Esophagus mucosa (tissue), 1 donor: Measurements from ENCODE around the gene ENAH. TPM values are rescaled to one million over a fixed set of nuclear protein-coding genes. Genes with fewer than 3 reads are reported as not detected.
"Not testable (repeated sequence)": the region's sequence is repeated elsewhere in the genome, so short reads cannot be mapped to it uniquely, and the experiment has no call there.

Experiments
- ATAC-seq: fragments of 200-7000 bp; cut with Tn5 transposase; one replicate; pipeline ENCODE4 v1.9.1; 2020
- total RNA-seq: library from RNA; stranded (reverse); gene quantifications from one replicate; pipeline ENCODE4 v1.2.4, GENCODE V29; 2023
- donor health status: DM: yes; HTN: yes; CAD: no.

ENAH gene
- total RNA-seq, 1 donor from 2014 or later, result 41.0 TPM

DNA sequence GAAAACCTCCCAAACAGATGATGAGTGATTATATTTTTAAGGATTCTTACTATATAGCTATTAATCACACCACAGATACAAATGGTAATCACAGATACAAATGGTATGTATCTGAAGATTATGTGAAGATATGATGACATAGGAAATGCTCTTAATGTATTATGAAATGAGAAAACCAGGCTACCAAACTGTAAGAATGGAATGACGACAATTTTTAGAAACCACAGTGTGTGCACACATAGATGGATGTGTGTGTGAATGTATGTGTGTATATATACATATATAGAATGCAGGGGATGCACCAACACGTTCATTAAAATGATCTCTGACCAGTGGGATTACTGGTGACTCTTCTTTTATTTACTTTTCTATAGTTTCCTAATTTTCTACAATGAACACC, 21.5 kb upstream of the ENAH start:
- ATAC-seq, result no peak

DNA sequence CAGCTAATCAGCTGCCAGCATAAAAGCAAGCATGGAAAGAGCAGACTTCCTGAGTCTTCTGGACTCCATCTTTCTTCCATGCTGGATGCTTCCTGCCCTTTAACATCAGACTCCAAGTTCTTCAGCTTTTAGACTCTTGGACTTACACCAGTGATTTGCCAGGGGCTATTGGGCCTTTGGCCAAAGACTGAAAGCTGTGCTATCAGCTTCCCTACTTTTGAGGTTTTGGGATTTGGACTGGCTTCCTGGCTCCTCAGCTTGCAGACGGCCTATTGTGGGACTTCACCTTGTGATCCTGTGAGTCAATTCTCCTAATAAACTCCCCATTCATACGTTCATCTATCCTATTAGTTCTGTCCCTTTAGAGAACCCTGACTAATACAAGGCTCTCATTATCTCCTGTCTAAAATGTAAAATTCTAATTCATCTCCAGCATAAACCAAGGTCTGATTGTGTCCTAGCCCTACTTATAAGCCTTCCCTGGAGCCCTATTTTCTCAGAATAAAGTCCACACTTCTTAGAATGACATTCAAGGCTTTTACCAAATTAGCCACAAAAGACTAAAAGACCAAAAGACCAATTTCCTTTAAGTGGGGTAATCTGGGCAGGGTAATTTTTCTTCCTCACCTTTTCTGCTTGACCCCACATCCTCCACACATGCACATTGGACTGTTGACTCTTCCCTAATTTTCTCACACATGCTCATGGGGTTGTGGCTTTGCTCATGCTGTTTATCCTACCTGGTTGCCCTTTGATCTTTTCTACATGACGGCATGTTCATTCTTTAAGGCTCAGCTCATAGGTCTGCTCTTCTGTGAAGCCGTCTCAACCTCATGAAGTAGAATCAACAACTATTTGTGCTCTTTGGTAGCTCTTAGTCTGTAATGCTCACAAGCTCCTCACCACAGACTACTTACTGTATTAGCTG, 18.1 kb upstream of the ENAH start:
- ATAC-seq, result no peak

DNA sequence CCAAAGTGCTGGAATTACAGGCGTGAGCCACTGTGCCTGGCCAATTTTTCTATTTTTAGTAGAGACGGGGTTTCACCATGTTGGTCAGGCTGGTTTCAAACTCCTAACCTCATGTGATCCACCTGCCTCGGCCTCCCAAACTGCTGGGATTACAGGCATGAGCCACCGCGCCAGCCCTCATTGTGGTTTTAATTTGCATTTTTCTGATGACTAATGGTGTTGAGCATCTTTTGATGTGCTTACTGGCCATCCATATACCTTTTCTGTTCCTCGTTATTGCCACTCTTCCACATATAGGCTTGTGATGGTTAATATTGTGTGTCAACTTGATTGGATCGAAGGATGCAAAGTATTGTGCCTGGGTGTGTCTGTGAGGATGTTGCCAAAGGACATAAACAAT, 17.4 kb upstream of the ENAH start:
- ATAC-seq, result no peak

DNA sequence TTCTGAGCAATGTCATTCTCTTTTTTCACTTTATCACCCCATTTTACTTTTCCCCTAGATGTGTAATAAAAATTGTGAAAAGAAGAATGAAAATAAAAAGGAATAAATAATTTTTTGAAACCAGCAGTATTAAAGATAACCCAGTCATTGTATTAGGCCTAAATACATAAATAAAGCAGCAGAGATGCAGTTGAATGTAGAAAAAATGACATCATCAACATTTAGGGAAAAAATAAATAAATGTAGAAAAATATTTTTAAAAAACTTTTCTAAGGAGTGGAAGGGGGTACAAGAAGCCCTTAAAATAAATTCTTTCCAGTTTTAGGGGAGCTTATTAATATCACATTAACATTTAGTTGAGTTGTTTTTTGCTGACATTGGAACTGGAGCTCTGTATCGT, 15.3 kb upstream of the ENAH start:
- ATAC-seq, result no peak

DNA sequence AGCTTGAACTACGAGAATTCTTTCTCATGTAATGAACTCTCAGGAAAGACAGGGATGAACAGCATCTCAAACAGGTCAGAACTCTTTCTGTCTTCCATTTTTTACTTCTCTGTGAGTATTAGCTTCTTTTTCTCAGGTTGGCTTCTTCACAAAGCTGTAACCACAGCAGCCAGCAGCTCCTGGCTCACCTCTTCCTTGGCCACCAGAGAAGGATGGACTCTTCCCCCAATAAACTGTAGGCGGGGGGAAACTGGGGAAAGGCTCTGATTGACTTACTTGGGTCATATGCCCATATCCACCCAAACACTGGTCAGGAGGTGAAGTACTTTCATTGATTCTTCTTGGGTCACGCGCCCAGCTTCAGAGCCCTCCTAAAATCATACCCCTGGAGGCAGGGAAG, 14.4 kb upstream of the ENAH start:
- no peak for ATAC-seq

DNA sequence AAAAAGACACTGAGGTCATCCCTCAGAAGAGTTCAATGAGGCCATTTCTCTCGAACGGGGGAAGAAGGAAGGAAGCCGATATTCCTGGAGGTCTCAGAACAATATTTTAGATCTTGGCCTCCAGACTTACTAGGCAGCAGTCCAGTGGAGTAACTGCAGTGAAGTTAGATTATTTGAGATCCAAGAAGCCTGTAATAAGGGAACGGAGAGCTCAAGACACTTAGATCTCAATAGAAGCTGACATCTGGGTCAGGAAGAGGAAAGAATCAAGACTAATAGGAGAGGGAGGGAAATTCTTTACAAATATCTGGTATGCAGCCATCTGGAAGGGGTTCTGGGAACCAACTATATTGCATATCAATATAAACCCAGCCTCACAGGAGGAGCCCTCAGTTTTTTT, 13.6 kb upstream of the ENAH start:
- ATAC-seq, result no peak

DNA sequence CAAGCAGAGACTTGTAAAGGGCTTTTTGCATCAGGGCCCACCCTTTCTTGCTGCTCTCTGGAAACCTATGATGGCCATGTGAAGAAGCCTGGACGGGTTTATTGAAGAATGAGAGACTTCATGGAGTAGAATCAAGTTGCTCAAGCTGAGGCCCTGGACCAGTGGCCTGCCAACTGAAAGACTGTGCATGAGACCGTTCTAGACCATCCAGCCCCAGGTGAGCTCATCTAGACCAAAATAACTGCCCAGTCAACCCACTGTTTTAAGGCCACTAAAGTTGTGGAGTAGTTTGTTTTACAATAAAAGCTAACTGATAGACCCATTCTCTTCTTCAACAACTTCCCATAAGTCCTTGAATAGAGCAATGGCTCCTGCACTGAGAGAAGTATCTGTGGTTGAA, 11.8 kb upstream of the ENAH start:
- ATAC-seq, result no peak

DNA sequence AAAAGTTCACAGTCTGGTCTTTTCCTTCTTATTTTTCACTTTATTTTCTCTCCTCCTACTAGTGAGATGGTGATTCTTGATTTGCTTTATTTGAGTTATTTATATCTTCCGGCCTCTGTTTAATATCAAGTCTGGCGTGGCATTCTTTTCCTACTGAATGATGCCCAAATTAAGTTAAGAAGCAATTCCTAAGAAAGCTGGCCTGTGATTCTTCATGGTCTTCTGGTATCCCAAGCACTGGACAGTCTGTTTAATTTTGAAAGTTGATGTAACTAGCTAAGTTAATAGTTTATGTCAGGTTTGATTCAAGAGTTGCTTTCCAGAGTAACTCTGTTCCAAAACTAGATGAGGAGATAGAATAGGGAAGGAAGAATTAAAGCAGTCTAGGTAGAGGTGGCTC, 9.2 kb upstream of the ENAH start:
- ATAC-seq, result no peak

DNA sequence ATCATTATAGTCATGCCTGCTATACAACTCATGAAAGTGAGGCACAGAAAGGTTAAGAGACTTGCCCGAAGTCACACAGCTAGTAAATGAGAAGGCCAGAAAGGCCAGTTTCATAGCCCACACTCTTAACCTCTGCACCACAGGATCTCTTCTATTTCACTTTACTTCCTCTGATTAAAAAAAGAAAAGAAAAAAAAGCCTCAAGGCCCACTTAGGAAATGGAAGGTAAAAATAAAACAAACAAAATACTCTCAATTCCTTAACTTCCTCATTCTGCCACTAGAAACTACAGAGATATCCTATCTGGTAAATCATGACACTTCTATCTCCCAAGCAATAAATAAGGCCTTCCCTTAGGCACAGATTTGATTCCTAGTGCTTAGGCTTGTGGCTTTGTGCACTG, 7.6 kb upstream of the ENAH start:
- no peak for ATAC-seq

DNA sequence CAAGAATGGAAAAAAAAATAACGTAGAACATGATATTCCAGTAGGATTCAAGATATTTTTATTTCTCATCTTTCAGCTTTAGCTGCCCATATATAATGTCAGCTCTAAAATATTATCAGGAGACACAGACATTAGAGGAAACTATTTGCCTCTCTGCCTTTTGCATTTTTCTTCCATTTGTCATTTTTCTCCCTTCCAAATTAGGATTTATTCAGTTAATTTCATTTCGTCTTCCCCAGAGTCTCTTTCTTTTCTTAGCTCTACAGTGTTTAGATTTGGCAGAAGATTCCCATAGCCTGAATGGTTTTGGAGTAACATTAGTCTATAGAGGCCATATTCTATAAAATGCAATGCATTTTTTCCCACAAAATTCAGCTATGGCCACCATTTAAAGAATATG, 5.1 kb upstream of the ENAH start:
- ATAC-seq, result no peak

DNA sequence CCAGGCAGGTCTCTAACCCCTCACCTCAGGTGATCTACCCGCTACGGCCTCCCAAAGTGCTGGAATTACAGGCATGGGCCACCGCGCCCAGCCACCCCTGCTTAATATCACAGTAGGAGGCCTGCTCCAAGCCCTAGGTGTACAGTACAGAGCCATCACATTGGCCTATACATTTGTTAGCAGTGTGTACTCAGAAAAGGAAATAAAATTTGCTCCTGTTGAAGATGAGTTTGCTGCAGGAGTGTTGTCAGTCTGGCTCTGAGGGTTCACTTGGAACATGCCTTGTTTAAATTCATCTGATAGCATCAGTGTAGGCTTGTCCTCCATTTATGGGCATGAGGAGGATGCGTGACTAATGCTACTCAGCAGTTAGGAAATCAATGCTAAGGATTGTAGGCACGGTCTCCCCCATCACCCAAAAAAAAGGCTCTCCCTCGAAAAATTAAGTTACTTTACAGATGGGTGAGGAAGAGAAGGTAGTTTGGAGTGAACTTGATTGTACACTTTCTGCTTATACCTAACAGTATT, 4.6 kb upstream of the ENAH start:
- ATAC-seq, result peak; percentile 21

DNA sequence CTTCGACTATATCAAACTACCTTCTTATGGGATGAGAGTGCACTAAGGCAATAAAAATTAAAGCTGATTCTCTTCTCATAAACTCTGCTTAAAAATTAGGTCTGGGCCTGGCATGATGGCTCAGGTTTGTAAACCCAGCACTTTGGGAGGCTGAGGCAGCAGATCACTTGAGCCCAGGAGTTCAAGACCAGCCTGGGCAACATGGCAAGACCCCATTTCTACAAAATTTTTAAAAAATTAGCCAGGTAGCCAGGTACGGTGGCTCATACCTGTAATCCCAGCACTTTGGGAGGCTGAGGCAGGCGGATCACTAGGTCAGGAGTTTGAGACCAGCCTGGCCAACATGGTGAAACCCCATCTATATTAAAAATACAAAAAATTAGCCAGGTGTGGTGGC, 3.3 kb upstream of the ENAH start:
- not testable (repeated sequence) for ATAC-seq

DNA sequence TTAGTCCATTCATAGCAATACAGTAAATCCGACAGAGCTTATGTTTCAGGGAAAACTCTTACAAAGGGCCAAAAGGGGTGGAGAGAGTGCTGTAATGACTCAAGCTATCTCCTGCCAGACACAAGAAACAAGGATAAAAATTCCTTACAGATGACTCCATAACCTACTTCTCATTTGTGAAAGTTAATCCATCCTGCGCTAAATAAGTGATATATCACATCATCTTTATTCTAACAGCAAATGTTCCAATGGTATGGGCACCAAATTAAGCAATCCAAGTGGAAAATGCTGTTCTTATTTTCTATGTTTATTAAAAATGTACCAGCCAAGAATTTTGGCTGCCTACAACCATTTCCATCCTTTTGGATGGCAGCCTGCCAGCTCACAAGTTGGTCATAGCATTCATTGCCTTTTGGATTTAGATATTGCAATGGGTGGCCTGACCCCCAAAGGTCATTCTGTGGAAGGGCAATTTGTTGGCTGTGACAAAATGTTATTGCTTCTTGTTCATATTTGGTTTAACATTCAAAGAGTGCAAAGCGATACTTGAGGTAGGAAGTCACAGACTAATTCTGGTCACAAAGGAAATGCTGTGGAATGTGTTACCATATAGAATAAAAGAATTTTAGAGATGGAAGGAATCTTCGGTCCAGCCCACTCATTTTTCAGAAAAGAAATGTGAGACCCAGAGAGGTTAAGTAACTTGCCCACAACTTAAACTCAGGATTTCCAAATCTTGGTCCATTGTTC, 2.8 kb upstream of the ENAH start:
- peak; percentile 69 for ATAC-seq

DNA sequence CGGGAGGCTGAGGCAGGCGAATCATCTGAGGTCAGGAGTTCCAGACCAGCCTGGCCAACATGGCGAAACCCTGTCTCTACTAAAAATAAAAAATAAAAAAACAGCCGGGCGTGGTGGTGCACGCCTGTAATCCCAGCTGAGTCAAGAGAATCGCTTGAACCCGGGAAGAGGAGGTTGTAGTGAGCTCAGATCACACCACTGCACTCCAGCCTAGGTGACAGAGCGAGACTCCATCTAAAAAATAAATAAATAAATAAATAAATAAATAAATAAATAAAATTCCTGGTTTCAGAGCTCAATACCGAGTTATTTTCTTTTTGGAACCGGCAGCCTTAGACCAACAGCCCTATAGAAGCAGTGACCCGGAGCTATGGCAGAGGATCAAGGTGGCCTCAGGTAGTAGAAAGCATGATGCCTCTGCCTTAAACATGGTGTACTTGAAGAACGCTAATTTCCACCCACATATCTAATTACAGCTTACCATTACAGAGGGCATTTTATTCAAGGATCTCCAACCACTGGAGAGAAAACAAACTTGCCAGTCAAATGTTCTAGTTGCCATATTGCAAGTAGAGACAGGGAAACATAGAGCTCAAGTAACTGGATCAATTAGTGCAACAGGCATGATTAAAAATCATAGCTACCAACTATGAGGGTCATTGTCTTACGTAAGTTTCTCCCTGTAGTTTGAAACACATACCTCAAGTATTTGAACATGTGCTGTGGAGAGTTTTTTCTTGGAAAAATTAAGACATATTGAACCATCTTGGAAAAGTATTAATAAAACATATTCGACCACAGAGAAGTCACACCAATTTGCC, 2.0 kb upstream of the ENAH start:
- no peak for ATAC-seq

DNA sequence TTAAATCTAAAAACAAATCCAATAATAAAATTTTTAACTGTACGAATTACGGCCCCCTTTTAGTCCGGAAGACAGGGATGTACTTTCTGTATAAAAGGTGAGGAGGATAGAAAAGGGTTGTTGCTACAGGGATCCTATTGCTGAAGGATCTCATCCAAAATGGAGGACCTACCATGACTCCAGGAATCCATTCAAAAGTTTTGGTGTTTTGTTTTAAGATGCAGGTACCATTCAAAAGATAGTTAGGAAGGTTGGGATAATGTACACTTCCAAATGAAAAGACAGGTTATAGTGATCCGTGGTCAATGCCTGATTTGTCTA, 1.3 kb upstream of the ENAH start:
- ATAC-seq, result no peak

DNA sequence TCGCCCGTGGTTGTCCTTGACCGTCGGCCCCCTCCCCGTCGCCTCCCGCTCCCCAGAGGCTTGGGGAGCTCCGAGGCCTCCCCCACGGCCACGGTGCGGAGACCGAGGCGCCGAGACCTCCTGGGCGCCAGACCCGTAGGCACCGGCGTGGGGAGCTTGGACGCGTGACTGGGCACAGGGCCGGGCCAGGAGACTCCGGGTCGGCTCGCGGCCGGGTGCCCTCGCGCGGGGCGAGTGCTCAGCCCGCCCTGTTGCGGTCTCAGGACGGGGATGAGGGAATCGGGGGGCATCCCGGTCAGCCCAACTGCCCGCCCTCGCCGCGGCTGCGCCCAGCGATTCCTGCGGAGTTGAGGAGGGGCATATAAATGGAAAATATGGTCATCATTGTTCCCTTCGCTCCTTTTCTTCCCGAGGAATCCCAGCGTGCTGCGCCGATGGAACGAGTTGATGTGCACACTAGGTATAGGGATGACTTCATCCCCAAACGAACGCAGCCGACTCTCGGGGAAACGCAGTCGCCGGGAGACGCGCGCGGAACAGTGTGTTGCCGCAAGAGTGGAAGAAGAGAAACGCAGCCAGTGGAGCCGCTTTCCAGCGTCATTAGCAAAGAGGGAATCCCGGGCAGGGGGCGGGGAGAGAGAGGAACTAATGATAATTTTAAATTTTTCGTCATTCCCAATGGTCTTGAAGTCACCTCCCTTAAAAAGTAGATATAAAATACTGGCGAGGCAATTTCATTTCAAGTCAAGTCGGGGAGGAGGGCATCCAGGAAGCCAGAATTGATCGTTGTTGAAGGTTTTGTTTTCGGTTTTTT, 747 bp upstream of the ENAH start:
- peak; percentile 54 for ATAC-seq

DNA sequence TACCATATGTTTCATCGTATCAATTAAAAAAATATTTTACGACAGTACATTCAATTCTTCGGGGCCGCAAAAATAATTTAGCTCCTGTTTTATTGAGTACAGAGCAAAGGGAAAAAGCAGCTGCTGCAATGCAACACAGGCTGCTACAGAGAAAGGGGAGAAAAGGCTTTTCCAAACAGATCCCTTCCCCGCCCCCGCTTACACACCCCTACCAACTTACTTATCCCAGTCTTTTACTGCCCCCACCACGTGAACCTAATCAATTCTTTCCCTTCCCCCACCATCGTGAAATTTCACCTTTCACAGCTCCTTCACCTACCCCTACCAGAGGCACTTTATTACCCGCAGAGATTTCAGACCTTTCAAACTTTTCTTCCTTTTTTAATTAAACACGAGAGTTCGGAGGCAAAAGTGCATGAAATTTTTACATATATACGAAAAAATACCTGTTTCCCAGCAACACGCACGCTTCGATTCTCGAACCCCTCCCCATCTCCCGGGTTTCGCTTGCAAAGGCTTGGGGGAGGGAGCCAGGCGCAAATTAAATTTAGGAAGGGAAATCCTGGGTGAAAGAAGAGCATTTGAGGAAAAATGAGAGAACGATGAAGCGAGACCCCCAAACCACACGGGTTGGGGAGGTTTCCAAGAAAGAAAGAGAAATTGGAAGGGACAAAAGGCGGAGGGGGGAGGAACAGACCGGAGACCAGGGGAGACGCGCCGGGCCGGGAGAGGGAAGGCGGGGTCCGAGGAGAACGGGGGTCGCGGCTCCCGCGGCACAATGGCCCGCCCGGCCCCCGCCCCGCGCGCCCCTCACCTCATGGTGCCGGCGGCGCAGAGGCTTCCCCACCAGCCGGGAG, 823 bp downstream of the ENAH start:
- ATAC-seq, result peak; percentile 3

DNA sequence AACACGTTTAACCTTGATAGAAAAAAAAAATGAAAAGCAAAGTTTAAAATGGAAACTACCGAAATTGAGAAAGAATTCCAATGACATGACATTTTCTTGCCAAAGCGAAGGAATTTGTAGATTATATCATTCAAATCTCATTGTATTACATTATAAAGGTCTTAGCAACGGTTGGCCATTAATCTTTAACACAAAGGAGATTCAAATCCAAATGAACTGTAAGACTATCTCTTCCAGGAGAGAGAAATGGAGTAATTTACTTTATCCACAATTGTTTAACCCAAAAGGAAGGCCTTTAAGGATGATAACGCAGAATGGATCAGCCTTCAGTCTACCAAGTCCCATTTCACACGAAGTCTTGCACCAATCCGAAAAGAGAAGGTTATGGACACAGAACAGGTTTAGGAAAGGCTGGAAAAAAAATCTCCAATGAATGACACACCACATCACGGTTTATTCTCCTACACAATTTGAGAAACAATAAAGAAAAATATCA, 1.5 kb downstream of the ENAH start:
- ATAC-seq, result no peak

DNA sequence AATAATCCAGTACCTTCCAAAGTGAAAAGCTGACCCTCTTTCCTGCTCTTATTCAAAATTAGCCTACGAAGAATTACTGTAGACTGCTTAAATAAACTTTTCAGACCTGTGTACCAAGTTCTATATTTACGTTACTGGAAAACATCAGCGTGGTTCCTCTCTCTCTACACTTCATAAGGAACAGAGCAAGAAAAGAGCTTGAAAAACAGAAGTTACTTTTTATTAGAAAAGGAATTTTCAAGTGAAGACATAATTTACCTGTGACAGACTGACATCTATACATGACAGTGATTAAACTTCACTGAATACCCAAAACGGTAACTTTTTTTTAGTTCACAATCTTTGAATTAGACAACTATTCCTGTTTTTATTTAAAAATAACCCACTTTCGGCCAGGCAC, 2.7 kb downstream of the ENAH start:
- no peak for ATAC-seq

DNA sequence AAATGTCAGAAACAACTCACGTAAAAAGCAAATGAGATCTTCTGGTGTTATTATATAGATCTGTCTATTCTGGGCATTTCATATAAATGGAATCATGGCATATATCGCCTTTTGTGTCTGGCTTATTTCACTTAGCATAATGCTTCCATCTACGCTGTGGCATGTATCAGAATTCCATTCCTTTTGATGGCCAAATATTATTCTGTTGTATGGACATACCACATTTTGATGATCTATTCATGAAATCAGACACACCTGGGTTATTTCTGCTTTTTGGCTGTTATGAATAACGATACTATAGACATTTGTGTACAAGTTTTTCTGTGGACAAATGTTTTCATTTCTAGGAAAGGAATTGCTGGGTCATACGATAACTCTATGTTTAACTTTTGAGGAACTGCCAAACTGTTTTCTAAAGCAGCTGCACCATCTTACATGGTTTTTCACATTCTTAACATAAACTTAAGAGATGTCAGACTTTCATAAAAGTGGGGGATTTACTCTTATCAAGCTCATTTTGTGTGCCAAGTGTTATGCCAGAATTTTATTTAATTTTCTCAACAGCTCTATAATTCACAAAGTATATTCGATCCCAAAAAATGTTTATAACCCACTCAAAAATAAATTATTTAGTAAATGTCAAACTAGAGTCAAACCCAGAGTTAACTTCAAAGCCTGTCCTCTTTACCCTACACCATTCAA, 7.6 kb downstream of the ENAH start:
- ATAC-seq, result no peak
